Nephron progenitor cell (in vitro differentiated cells): ENCODE results near the gene TMEM169.

Source experiments
- DNase-seq: peaks from one replicate; pipeline ENCODE4 v3.0.0; 2021
- H3K27ac Mint-ChIP-seq: 2 replicates; pipeline ENCODE4 v1.8.0; 2021; ENCODE audit warnings: mild to moderate bottlenecking, moderate library complexity, mixed read lengths
- H3K27me3 Mint-ChIP-seq: 2 replicates; pipeline ENCODE4 v1.8.0; 2021; ENCODE audit warnings: mild to moderate bottlenecking, low read depth, mixed read lengths; ENCODE audit not compliant: poor library complexity
- H3K36me3 Mint-ChIP-seq: 2 replicates; pipeline ENCODE4 v1.8.0; 2021; ENCODE audit warnings: low read depth, mixed read lengths
- H3K4me1 Mint-ChIP-seq: 2 replicates; pipeline ENCODE4 v1.8.0; 2021; ENCODE audit warnings: mixed read lengths
- H3K4me3 Mint-ChIP-seq: 2 replicates; pipeline ENCODE4 v1.8.0; 2021; ENCODE audit warnings: mild to moderate bottlenecking, moderate library complexity, mixed read lengths
- H3K9me3 Mint-ChIP-seq: 2 replicates; pipeline ENCODE4 v1.8.0; 2021; ENCODE audit warnings: mild to moderate bottlenecking, moderate library complexity, mixed read lengths
- TF ChIP-seq, protein P1 (sequence below): fragments of 200-600 bp; sonication (generic); IDR thresholded peaks from 2 replicates; pipeline ENCODE4 v1.5.0; 2021; ENCODE audit warnings: antibody characterized with exemption

TMEM169 gene

GRCh38 chr2:216081487-216082116, at the start of gene TMEM169, which contains the start of gene PECR:
TSS of gene TMEM169 (plus strand) at chr2:216081919. CDS start at chr2:216095964, 14,045 bp downstream.
TSS of gene PECR (minus strand) at chr2:216081809. CDS start at chr2:216081741, 68 bp downstream.
- Mint-ChIP-seq H3K27me3 (no peaks in the 10 kb centered on the region), H3K36me3 (peaks cover 6% of the 10 kb centered on the region), H3K4me1 (peaks cover 61% of the 10 kb centered on the region), H3K4me3 (peak within 1 kb of the TSS; percentile 99), H3K27ac (peak within 1 kb of the TSS; percentile 99), H3K9me3 (no peaks in the 10 kb centered on the region)
- TF ChIP-seq, protein P1, sequence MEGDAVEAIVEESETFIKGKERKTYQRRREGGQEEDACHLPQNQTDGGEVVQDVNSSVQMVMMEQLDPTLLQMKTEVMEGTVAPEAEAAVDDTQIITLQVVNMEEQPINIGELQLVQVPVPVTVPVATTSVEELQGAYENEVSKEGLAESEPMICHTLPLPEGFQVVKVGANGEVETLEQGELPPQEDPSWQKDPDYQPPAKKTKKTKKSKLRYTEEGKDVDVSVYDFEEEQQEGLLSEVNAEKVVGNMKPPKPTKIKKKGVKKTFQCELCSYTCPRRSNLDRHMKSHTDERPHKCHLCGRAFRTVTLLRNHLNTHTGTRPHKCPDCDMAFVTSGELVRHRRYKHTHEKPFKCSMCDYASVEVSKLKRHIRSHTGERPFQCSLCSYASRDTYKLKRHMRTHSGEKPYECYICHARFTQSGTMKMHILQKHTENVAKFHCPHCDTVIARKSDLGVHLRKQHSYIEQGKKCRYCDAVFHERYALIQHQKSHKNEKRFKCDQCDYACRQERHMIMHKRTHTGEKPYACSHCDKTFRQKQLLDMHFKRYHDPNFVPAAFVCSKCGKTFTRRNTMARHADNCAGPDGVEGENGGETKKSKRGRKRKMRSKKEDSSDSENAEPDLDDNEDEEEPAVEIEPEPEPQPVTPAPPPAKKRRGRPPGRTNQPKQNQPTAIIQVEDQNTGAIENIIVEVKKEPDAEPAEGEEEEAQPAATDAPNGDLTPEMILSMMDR: no peak
- DNase-seq: peak; percentile 87

DNA sequence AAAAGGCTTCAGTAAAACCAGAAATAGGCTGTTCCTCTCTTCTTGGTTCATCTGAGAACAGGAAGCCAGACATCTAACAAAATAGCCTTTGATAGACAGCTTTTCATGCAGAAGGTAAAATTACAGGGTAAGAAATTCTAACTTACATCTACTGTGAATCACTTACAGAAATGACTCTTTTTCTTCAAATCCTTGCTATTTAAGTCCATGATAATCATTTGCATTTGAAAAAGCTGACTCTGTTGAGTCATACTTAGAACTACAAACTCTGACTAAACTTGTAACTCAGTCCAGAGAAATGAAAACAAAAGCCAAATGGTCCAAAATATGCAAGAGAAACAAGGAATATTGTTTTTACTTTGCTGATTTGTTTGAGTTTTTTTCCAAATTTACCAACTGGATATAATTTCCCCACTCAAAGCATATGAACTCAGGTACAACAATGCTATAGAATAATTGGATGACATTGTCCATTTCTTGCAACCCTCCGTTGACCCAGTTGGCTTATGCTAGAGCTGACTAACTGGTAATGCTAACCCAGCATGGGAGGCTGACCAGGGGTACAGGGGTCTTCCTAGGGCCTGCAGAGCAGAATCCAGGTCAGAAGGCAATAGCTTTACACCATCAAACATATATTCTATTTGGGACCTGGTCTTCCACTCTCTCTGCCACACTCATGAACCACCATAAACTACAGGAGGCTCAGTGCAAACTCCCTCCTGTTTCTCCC, 49.6 kb upstream of the TMEM169 start:
- no peak for DNase-seq
- TF ChIP-seq, protein P1: no peak

DNA sequence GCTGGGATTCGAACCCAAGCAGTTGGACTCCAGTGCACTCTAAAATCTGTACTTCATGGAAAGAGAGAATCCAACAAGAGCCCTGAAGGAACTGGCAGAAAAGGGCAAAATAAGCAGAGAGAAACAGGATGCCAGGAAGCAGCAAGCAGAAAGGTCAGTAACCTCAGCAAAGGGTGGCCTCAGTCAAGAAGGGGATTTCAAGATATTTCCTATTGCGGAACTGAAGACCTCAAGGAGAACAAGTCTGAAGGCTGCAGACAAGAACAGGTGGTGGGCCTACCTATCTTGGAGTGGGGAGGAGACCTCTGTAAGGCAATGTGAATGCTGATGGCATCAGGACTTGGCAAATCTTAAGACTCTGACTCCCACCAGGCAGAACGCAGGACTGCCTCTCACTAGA, 48.3 kb upstream of the TMEM169 start:
- no peaks in the 10 kb centered on the region for H3K9me3 Mint-ChIP-seq
- TF ChIP-seq, protein P1: no peak
- H3K4me1 Mint-ChIP-seq: peaks cover 19% of the 10 kb centered on the region
- peaks cover 43% of the 10 kb centered on the region for H3K36me3 Mint-ChIP-seq
- H3K4me3 Mint-ChIP-seq: no peak overlapping the region
- no peak for DNase-seq
- H3K27ac Mint-ChIP-seq: no peak overlapping the region
- no peaks in the 10 kb centered on the region for H3K27me3 Mint-ChIP-seq

More for the DNA sequence above, 49.6 kb upstream of the TMEM169 start:
- Mint-ChIP-seq H3K4me1 (peaks cover 19% of the 10 kb centered on the region), H3K27ac (no peak overlapping the region), H3K36me3 (peaks cover 39% of the 10 kb centered on the region), H3K9me3 (no peaks in the 10 kb centered on the region), H3K27me3 (no peaks in the 10 kb centered on the region), H3K4me3 (no peak overlapping the region)

- no peak overlapping the region for H3K27ac Mint-ChIP-seq
- no peaks in the 10 kb centered on the region for H3K9me3 Mint-ChIP-seq
- peaks cover 19% of the 10 kb centered on the region for H3K4me1 Mint-ChIP-seq
- peaks cover 36% of the 10 kb centered on the region for H3K36me3 Mint-ChIP-seq
- no peak overlapping the region for H3K4me3 Mint-ChIP-seq
- H3K27me3 Mint-ChIP-seq: no peaks in the 10 kb centered on the region
- peak; percentile 85 for DNase-seq
- TF ChIP-seq, protein P1: peak; percentile 94
Observed at GRCh38 chr2:216034065-216034464, 47.7 kb upstream of the TMEM169 start.

GRCh38 chr2:216039918-216040317, 41.8 kb upstream of the TMEM169 start:
- H3K9me3 Mint-ChIP-seq: no peaks in the 10 kb centered on the region
- peak overlapping the region; percentile 87 for H3K27ac Mint-ChIP-seq
- H3K4me3 Mint-ChIP-seq: no peak overlapping the region
- TF ChIP-seq, protein P1: no peak
- no peak for DNase-seq
- peaks cover 31% of the 10 kb centered on the region for H3K36me3 Mint-ChIP-seq
- no peaks in the 10 kb centered on the region for H3K27me3 Mint-ChIP-seq
- no peaks in the 10 kb centered on the region for H3K4me1 Mint-ChIP-seq
